Stimulated activated memory B cell treated with anti-CD40 and anti-IgM and Interleukin-4, amounts not matched to agents 10 μg/mL and 1 μg/mL and 100 μg/mL, for 72 hours (primary cell): ENCODE data around the gene IMMP2L.

ENCODE experiments used
- ATAC-seq: fragments of 150-1000 bp; cut with Tn5 transposase; 2 replicates; pipeline ENCODE4 v1.10.0; 2021
- H3K27ac Mint-ChIP-seq: one replicate; pipeline ENCODE4 v1.8.0; 2022; ENCODE audit warnings: mild to moderate bottlenecking, mixed read lengths
- H3K27me3 Mint-ChIP-seq: one replicate; pipeline ENCODE4 v1.8.0; 2022; ENCODE audit warnings: mixed read lengths
- H3K36me3 Mint-ChIP-seq: one replicate; pipeline ENCODE4 v1.8.0; 2022; ENCODE audit warnings: mixed read lengths
- H3K4me1 Mint-ChIP-seq: one replicate; pipeline ENCODE4 v1.8.0; 2022; ENCODE audit warnings: mixed read lengths
- H3K4me3 Mint-ChIP-seq: one replicate; pipeline ENCODE4 v1.8.0; 2022; ENCODE audit warnings: mild to moderate bottlenecking, moderate library complexity, mixed read lengths
- H3K9me3 Mint-ChIP-seq: one replicate; pipeline ENCODE4 v1.8.0; 2022; ENCODE audit warnings: mixed read lengths

IMMP2L gene

DNA sequence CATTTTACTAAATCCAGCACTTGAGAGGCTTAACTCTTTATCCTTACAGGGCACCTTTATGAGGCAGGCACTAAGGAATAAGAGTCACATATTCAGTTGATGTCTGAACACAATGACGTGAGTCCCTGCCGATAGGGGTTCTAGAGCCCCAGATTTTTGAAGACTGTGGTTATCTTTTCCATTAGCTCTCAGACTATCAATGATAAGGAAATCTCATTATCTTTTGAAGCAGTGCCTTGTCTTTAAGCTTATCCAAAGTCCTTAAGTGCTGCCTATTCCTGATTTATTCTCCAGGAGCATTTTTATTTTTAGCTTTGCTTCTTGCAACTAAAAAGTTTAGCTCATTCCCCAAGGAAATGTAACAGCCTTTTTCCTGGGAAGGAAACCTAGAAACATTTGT, 915.5 kb downstream of the IMMP2L start:
- no peak overlapping the region for H3K4me3 Mint-ChIP-seq
- ATAC-seq, result no peak
- no peaks in the 10 kb centered on the region for H3K36me3 Mint-ChIP-seq
- no peak overlapping the region for H3K27ac Mint-ChIP-seq
- no peaks in the 10 kb centered on the region for H3K4me1 Mint-ChIP-seq
- no peaks in the 10 kb centered on the region for H3K9me3 Mint-ChIP-seq
- no peaks in the 10 kb centered on the region for H3K27me3 Mint-ChIP-seq

DNA sequence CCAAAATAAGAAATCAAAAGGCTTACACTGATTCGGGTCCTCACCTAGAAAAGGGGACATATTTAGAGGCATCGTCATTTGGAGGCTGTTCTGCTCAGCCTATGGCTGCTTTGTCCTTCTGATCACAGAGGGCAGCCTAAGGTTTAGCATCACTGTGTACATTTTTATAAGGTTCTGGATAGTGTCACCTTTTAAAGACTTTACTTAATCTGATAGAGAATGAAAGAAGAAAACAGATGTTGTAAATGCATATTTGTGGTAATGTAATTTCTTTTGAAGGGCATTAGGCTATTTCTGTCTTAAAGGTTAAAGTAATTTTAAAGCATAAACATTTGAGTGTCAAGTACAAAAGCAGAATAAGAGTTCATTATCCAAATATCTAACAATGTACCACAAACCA, 916.7 kb downstream of the IMMP2L start:
- no peak for ATAC-seq
- no peak overlapping the region for H3K27ac Mint-ChIP-seq
- H3K4me1 Mint-ChIP-seq, result no peaks in the 10 kb centered on the region
- H3K4me3 Mint-ChIP-seq, result no peak overlapping the region
- H3K36me3 Mint-ChIP-seq, result no peaks in the 10 kb centered on the region
- H3K27me3 Mint-ChIP-seq, result no peaks in the 10 kb centered on the region
- no peaks in the 10 kb centered on the region for H3K9me3 Mint-ChIP-seq

DNA sequence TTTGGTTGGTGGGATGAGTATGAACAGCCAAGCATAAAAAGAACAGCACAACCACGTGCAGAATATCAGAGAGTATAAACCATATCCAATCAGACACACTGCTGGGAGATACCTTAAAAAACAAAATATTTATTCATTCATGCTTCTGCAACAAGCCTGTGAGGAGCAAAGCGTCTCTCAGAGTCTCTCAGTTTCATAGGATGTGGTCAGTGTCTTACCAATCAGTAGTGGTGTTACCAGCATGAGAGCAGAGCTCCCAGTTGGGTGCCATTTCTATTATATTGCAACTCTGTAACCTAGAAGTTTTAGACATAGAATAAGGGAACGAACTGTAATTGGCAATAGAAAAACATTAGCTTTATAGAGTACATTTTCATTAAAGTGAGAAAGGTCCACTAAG, 917.2 kb downstream of the IMMP2L start:
- Mint-ChIP-seq H3K36me3 (no peaks in the 10 kb centered on the region), H3K27me3 (no peaks in the 10 kb centered on the region), H3K9me3 (no peaks in the 10 kb centered on the region), H3K4me1 (no peaks in the 10 kb centered on the region), H3K4me3 (no peak overlapping the region), H3K27ac (no peak overlapping the region)
- no peak for ATAC-seq

DNA sequence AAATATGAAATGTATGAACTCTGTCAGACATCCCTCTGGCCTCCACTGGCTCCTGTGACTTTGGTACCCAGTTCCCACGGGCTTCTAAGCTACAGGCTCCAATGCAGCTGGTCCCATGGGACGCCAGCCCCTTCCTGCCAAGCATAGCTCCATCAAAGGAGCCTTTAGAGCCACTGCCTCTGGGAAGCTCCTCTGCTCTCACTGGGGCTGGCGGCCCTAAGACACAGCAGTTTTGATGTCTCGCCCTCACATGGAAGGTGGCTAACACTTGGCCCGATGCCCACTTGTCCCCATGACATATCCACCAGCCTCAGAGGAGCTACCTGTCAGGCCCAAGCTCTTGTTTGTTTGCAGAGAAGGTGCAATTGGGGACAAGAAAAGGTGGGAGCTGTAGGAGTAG, 925.0 kb downstream of the IMMP2L start:
- no peak overlapping the region for H3K4me3 Mint-ChIP-seq
- H3K27ac Mint-ChIP-seq, result no peak overlapping the region
- H3K27me3 Mint-ChIP-seq, result peaks cover 9% of the 10 kb centered on the region
- H3K4me1 Mint-ChIP-seq, result no peaks in the 10 kb centered on the region
- no peak for ATAC-seq
- peaks cover 2% of the 10 kb centered on the region for H3K9me3 Mint-ChIP-seq
- H3K36me3 Mint-ChIP-seq, result no peaks in the 10 kb centered on the region

DNA sequence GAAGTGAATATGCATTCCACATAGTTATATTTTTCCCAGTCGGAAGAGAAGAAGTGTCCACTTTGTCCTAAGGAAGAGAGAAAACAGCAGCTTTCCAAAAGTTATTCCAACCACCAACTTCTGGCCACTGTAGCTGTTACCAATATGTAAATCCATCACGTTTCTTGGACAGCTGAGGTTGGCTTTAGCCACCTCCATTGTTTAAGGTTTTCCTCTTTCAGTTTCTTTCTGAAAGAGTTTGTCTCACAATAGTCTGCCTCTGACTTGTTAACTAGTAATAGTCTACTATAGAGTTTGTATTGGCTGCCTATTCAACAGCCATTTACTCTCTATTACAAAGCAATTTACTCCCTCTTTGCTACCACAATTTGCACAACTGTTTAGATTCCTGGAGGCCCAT, 929.0 kb downstream of the IMMP2L start:
- Mint-ChIP-seq H3K4me3 (no peak overlapping the region), H3K4me1 (no peaks in the 10 kb centered on the region), H3K27ac (no peak overlapping the region), H3K9me3 (peaks cover 2% of the 10 kb centered on the region), H3K36me3 (no peaks in the 10 kb centered on the region), H3K27me3 (peaks cover 9% of the 10 kb centered on the region)
- ATAC-seq, result no peak

DNA sequence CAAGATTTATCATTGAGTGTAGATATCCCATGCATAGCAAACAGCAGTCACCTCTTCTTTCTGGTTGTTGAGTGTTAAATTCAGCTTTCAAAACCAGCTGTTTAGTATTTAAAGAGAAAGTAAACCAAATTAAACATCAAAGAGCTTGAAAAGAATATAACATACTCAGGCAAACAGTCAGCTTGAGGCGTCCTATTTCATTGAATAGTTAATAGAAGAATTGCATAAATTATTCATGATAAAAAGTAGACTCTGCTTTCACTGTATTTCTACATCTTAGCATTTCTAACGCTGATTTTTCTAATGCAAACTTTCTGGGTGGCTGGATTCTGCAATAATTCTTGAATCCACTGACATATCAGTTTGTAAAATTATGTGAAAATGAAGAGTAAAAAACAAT, 935.9 kb downstream of the IMMP2L start:
- Mint-ChIP-seq H3K27me3 (no peaks in the 10 kb centered on the region), H3K9me3 (no peaks in the 10 kb centered on the region), H3K4me3 (no peak overlapping the region), H3K27ac (no peak overlapping the region), H3K36me3 (no peaks in the 10 kb centered on the region), H3K4me1 (no peaks in the 10 kb centered on the region)
- ATAC-seq, result no peak

DNA sequence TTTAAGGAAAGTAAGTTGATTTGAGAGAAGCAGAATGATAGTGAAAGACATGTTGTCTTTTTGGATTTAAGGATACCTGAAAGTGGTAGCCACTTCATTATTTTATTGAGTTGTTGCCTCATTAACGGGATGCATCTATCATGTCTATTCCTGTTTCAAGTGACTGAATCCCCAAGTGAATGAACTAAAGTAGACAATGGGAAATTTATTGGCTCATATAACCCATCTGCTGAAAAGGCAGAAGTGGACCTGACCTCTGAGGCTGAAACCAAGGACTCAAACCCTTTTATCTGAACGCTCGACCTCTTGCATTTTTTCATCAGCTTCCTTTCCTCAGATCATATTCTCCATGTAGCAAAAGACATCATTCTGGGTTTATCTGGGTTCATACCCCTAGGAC, 937.0 kb downstream of the IMMP2L start:
- H3K36me3 Mint-ChIP-seq, result no peaks in the 10 kb centered on the region

DNA sequence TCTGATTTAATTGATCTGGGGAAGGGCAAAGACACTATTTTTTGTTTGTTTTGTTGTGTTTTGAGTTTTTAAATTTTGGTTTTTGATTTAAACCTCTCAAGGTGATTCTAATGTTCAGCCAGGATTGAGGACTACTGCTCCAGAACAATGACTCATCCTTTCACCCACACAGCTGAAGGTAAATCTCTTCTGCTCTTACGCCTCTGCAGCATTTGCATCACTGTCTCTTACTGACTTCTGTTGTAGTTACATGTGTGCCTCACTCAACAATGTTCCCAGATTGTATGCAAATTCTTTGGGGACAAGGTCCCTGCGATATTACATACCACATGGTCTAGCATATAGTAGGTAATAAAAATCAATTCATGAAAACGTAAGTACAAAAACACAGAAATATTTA, 938.9 kb downstream of the IMMP2L start:
- Mint-ChIP-seq H3K4me3 (no peak overlapping the region), H3K36me3 (no peaks in the 10 kb centered on the region), H3K27ac (no peak overlapping the region), H3K4me1 (no peaks in the 10 kb centered on the region), H3K27me3 (no peaks in the 10 kb centered on the region), H3K9me3 (no peaks in the 10 kb centered on the region)
- ATAC-seq, result no peak

More for the DNA sequence above, 937.0 kb downstream of the IMMP2L start:
- H3K27ac Mint-ChIP-seq, result no peak overlapping the region
- no peak for ATAC-seq
- no peak overlapping the region for H3K4me3 Mint-ChIP-seq
- H3K4me1 Mint-ChIP-seq, result no peaks in the 10 kb centered on the region
- H3K27me3 Mint-ChIP-seq, result no peaks in the 10 kb centered on the region
- H3K9me3 Mint-ChIP-seq, result no peaks in the 10 kb centered on the region

DNA sequence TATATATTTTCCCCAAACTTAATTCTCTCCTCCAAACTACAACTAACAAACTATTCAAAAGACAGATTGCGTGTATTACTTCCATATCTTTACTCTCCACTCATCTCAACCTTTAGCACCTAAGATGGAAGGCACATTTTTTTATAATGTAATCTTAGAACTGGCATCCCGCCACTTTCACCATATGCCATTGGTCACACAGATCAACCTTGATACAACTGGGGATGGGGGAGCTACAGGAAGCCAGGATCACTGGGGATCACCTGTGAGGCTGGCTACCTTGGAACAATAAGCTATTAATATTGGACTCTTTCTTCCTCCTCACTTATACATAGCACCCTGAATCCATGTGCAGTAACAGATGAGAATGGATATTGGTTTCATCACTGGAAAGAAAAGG, 941.0 kb downstream of the IMMP2L start:
- Mint-ChIP-seq H3K27me3 (no peaks in the 10 kb centered on the region), H3K36me3 (no peaks in the 10 kb centered on the region), H3K9me3 (peaks cover 3% of the 10 kb centered on the region), H3K4me3 (no peak overlapping the region), H3K27ac (no peak overlapping the region), H3K4me1 (no peaks in the 10 kb centered on the region)
- no peak for ATAC-seq

DNA sequence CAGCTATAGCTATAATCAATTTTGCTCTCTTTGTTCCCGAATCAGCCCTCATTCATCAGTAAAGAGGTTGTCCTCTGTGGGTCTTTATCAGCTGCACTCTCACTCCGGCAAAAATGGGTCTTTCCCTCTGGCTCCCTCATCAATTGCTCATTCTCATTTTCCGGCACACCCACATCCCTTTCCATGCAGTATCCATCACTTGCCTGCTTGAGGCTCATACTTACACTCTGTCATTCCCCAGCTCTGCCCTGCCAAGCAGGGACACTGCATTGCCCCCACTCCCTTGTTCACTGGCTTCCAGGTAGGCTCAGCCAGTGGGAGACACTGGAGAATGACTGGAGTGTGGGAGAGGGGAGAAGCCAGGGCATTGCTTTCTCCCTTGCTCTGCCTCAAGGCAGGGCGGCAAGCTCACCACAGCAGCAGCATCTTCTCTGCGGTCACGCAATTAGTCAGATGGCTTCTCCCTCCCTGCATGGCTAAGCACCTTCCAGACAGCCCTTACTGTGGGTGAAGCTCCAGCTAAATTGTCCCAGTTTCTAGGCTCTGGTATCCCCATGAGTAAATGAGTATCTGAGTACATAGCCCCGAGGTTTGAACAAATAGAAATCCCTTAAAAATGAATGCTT, 942.1 kb downstream of the IMMP2L start:
- H3K27me3 Mint-ChIP-seq, result no peaks in the 10 kb centered on the region
- no peak overlapping the region for H3K27ac Mint-ChIP-seq
- H3K9me3 Mint-ChIP-seq, result peaks cover 12% of the 10 kb centered on the region
- H3K4me1 Mint-ChIP-seq, result no peaks in the 10 kb centered on the region
- no peaks in the 10 kb centered on the region for H3K36me3 Mint-ChIP-seq
- H3K4me3 Mint-ChIP-seq, result no peak overlapping the region
- peak; percentile 31 for ATAC-seq
